Fibroblast of villous mesenchyme (primary cell): ENCODE results near the gene DUSP10. TPM values are rescaled to one million over a fixed set of nuclear protein-coding genes. Genes with fewer than 3 reads are reported as not detected.
A peak's percentile ranks its signal among the peaks of the same experiment; 100 is the strongest.

Source experiments
- DNase-seq: peaks from one replicate; pipeline ENCODE4 v3.0.0-alpha.2; 2010; ENCODE audit warnings: low read depth
- H3K4me3 ChIP-seq: 2 replicates; pipeline ENCODE4 v1.5.1; 2011; ENCODE audit warnings: low read depth, mild to moderate bottlenecking, low read length
- CTCF ChIP-seq: IDR thresholded peaks from 2 replicates; pipeline ENCODE4 v1.5.1; 2012; ENCODE audit warnings: low read depth, mild to moderate bottlenecking, low read length; ENCODE audit not compliant: insufficient read depth
- total RNA-seq: library from RNA; depleted of rRNA; stranded (reverse); fragments of >200 nt; gene quantifications from 2 replicates; pipeline ENCODE4 v1.2.3, GENCODE V29; 2012

Gene DUSP10
- total RNA-seq, 1 donor = 35.8 TPM

- DNase-seq = peak; percentile 79
- no peak overlapping the region for H3K4me3 ChIP-seq
- TF ChIP-seq CTCF = no peak
These were observed 37.6 kb downstream of the DUSP10 start for GRCh38 chr1:221704306-221704705.

DNA sequence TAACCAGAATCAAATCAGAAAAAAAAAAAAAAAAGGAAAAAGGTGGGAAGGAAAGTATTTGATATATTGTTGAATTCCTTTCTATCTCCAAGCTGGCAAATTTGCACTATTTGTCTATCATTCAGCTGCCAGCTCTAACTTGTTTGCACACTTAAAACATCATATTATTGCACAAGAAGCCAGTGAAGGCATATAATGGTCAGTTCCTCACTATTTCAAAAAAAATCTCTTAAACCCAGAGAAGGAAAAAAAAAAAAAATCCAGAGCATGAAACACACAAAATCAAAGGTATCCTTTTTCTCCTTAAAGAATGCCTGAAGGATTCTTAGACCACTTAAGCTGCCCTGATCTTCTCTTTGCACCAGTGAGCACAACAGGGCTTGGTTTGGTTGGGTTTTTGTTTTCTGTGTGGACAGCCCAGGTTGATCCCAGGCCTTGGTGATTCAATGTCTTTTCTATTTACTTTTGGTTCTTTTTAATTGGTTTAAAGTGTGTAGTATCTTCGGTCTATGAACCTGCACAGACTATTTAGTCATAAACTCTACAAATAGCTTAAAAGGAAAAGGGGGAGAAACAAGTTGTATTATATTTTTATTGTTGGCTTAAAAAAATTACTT, 40.2 kb downstream of the DUSP10 start:
- DNase-seq = no peak
- H3K4me3 ChIP-seq = no peak overlapping the region
- no peak for TF ChIP-seq CTCF

DNA sequence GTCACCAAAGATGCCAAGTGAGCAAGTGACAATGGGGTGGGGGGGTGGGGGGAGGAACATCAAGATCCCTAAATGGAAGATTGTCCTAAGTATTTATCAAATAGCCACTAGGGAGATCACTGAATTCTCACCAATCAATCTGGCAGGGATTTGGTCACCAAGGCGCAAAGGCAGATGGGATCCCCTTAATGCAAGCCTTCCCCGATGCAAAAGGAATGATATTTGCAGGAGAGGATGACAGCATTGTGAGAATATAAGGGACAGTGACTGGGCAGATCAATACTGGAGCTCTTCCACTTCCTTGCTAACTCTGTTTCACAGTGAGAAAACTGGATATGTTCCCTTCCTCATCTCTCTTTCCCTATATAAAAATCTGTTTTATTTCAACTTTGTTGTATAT, 40.9 kb downstream of the DUSP10 start:
- no peak for TF ChIP-seq CTCF
- no peak for DNase-seq
- H3K4me3 ChIP-seq = no peak overlapping the region

- H3K4me3 ChIP-seq = no peak overlapping the region
- no peak for TF ChIP-seq CTCF
- no peak for DNase-seq
These were observed 41.4 kb downstream of the DUSP10 start for GRCh38 chr1:221700536-221700935.

- DNase-seq = no peak
- no peak overlapping the region for H3K4me3 ChIP-seq
- TF ChIP-seq CTCF = no peak
These were observed 41.8 kb downstream of the DUSP10 start for GRCh38 chr1:221699978-221700519.

DNA sequence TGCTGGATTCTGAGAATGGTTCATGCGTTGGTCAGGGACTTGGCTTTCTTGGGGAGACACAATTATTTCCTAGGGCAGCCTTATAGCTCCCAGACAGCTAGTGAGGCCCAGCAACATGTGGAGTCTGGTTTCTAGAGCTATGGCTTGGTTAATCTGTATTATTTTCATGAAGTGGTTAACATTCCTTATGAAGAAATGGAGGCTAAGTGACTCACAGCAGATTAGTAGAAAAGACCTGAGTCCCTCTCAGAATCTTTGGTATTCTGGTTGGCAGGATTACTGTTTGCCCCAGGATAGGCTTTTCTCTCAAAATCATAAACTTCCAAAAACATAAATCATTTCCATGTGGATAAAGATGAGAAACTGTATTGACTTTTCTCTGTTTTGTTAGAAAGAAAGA, 42.3 kb downstream of the DUSP10 start:
- no peak overlapping the region for H3K4me3 ChIP-seq
- peak; percentile 62 for DNase-seq
- TF ChIP-seq CTCF = no peak
